ENCODE results near the gene TTC23.

TTC23 gene

GRCh38 chr15:99145778-99146177 lies 103.6 kb downstream of the TTC23 start:
- no peak for DNase-seq (ENCODE audit: extremely low spot score)
- TF ChIP-seq SUZ12 (IDR thresholded peaks at IDR 0.05) (no peak), FOXA1 (IDR thresholded peaks at IDR 0.05) (no peak), CTBP1 (IDR thresholded peaks at IDR 0.05; ENCODE audit: borderline replicate concordance) (no peak), HDGF (IDR thresholded peaks at IDR 0.05; ENCODE audit: borderline replicate concordance) (no peak), ARNT (IDR thresholded peaks at IDR 0.05) (no peak), TARDBP (IDR thresholded peaks at IDR 0.05) (no peak), FOXM1 (IDR thresholded peaks at IDR 0.05; ENCODE audit: borderline replicate concordance) (no peak), L3MBTL2 (conservative IDR thresholded peaks at IDR 0.05) (no peak), ELF4 (IDR thresholded peaks at IDR 0.05) (no peak), PKNOX1 (IDR thresholded peaks at IDR 0.05) (no peak), LEF1 (IDR thresholded peaks at IDR 0.05; ENCODE audit: borderline replicate concordance) (no peak)
- ChIA-PET CTCF (no interaction called here), POLR2A (no interaction called here)

- TF ChIP-seq HDGF (IDR thresholded peaks at IDR 0.05; ENCODE audit: borderline replicate concordance) (no peak), FOXM1 (IDR thresholded peaks at IDR 0.05; ENCODE audit: borderline replicate concordance) (no peak), LEF1 (IDR thresholded peaks at IDR 0.05; ENCODE audit: borderline replicate concordance) (no peak), FOXA1 (IDR thresholded peaks at IDR 0.05) (no peak), TARDBP (IDR thresholded peaks at IDR 0.05) (no peak)
- DNase-seq (ENCODE audit: extremely low spot score) = no peak
- POLR2A ChIA-PET = no interaction called here
- CTCF ChIA-PET = no interaction called here
Measured at GRCh38 chr15:99145005-99145404, 104.4 kb downstream of the TTC23 start.

- ChIA-PET POLR2A (interaction anchor here (1.0 kb wide), 1 partner anchor 38 kb away, joined by 3 read pairs; no protein-coding TSS in a partner anchor), CTCF (interaction anchor here (0.6 to 1.2 kb wide), 2 partner anchors 20 to 39 kb away, joined by 3 to 4 read pairs; no protein-coding TSS in a partner anchor)
Measured at GRCh38 chr15:99143655-99144610, 105.4 kb downstream of the TTC23 start.

GRCh38 chr15:99143242-99143641 lies 106.1 kb downstream of the TTC23 start:
- TF ChIP-seq LEF1 (IDR thresholded peaks at IDR 0.05; ENCODE audit: borderline replicate concordance) = no peak
- no peak for TF ChIP-seq FOXA1 (IDR thresholded peaks at IDR 0.05)
- no peak for TF ChIP-seq SUZ12 (IDR thresholded peaks at IDR 0.05)
- no peak for TF ChIP-seq CTBP1 (IDR thresholded peaks at IDR 0.05; ENCODE audit: borderline replicate concordance)
- TF ChIP-seq HDGF (IDR thresholded peaks at IDR 0.05; ENCODE audit: borderline replicate concordance) = no peak
- no peak for TF ChIP-seq SP1 (IDR thresholded peaks at IDR 0.05)
- TF ChIP-seq NFRKB (IDR thresholded peaks at IDR 0.05) = no peak
- TF ChIP-seq TARDBP (IDR thresholded peaks at IDR 0.05) = no peak
- no peak for TF ChIP-seq FOXM1 (IDR thresholded peaks at IDR 0.05; ENCODE audit: borderline replicate concordance)
- TF ChIP-seq ELF4 (IDR thresholded peaks at IDR 0.05) = no peak
- TF ChIP-seq PKNOX1 (IDR thresholded peaks at IDR 0.05) = no peak
- TF ChIP-seq FOXK2 (IDR thresholded peaks at IDR 0.05) = no peak
- no peak for TF ChIP-seq ZNF384 (IDR thresholded peaks at IDR 0.05)
- TF ChIP-seq BHLHE40 (IDR thresholded peaks at IDR 0.05; ENCODE audit: borderline replicate concordance) = no peak
- CTCF ChIA-PET = interaction anchor here (0.6 to 1.2 kb wide), 2 partner anchors 19 to 565 kb away, joined by 3 to 4 read pairs; no protein-coding TSS in a partner anchor
- no peak for DNase-seq (ENCODE audit: extremely low spot score)
- POLR2A ChIA-PET = interaction anchor here (1.0 kb wide), 1 partner anchor 38 kb away, joined by 3 read pairs; no protein-coding TSS in a partner anchor

More at GRCh38 chr15:99143655-99144610, 105.4 kb downstream of the TTC23 start:
- DNase-seq (ENCODE audit: extremely low spot score) = no peak
- no peak for TF ChIP-seq FOXA1 (IDR thresholded peaks at IDR 0.05)
- no peak for TF ChIP-seq HDGF (IDR thresholded peaks at IDR 0.05; ENCODE audit: borderline replicate concordance)
- no peak for TF ChIP-seq ZNF384 (IDR thresholded peaks at IDR 0.05)
- TF ChIP-seq LEF1 (IDR thresholded peaks at IDR 0.05; ENCODE audit: borderline replicate concordance) = no peak
- no peak for TF ChIP-seq ARNT (IDR thresholded peaks at IDR 0.05)
- no peak for TF ChIP-seq PKNOX1 (IDR thresholded peaks at IDR 0.05)
- TF ChIP-seq NFRKB (IDR thresholded peaks at IDR 0.05) = no peak
- no peak for TF ChIP-seq L3MBTL2 (conservative IDR thresholded peaks at IDR 0.05)
- TF ChIP-seq FOXM1 (IDR thresholded peaks at IDR 0.05; ENCODE audit: borderline replicate concordance) = no peak
- TF ChIP-seq CTBP1 (IDR thresholded peaks at IDR 0.05; ENCODE audit: borderline replicate concordance) = no peak
- no peak for TF ChIP-seq SP1 (IDR thresholded peaks at IDR 0.05)
- no peak for TF ChIP-seq SUZ12 (IDR thresholded peaks at IDR 0.05)
- TF ChIP-seq FOXK2 (IDR thresholded peaks at IDR 0.05) = no peak
- TF ChIP-seq TARDBP (IDR thresholded peaks at IDR 0.05) = no peak
- no peak for TF ChIP-seq ELF4 (IDR thresholded peaks at IDR 0.05)
- no peak for TF ChIP-seq BHLHE40 (IDR thresholded peaks at IDR 0.05; ENCODE audit: borderline replicate concordance)

GRCh38 chr15:99142562-99142961 lies 106.8 kb downstream of the TTC23 start:
- TF ChIP-seq FOXK2 (IDR thresholded peaks at IDR 0.05) (no peak), SUZ12 (IDR thresholded peaks at IDR 0.05) (no peak), LEF1 (IDR thresholded peaks at IDR 0.05; ENCODE audit: borderline replicate concordance) (no peak)
- POLR2A ChIA-PET = interaction anchor here (1.0 kb wide), 1 partner anchor 37 kb away, joined by 3 read pairs; no protein-coding TSS in a partner anchor
- DNase-seq (ENCODE audit: extremely low spot score) = no peak
- CTCF ChIA-PET = interaction anchor here (0.6 to 1.2 kb wide), 2 partner anchors 18 to 565 kb away, joined by 3 to 4 read pairs; no protein-coding TSS in a partner anchor

GRCh38 chr15:99141943-99142342 lies 107.4 kb downstream of the TTC23 start:
- ChIA-PET CTCF (no interaction called here), POLR2A (no interaction called here)
- no peak for TF ChIP-seq NFRKB (IDR thresholded peaks at IDR 0.05)
- no peak for TF ChIP-seq CTBP1 (IDR thresholded peaks at IDR 0.05; ENCODE audit: borderline replicate concordance)
- TF ChIP-seq ARNT (IDR thresholded peaks at IDR 0.05) = no peak
- no peak for TF ChIP-seq BHLHE40 (IDR thresholded peaks at IDR 0.05; ENCODE audit: borderline replicate concordance)
- no peak for TF ChIP-seq FOXM1 (IDR thresholded peaks at IDR 0.05; ENCODE audit: borderline replicate concordance)
- TF ChIP-seq TARDBP (IDR thresholded peaks at IDR 0.05) = no peak
- no peak for TF ChIP-seq FOXA1 (IDR thresholded peaks at IDR 0.05)
- TF ChIP-seq PKNOX1 (IDR thresholded peaks at IDR 0.05) = no peak
- TF ChIP-seq SP1 (IDR thresholded peaks at IDR 0.05) = no peak
- no peak for TF ChIP-seq FOXK2 (IDR thresholded peaks at IDR 0.05)
- no peak for TF ChIP-seq HDGF (IDR thresholded peaks at IDR 0.05; ENCODE audit: borderline replicate concordance)
- TF ChIP-seq LEF1 (IDR thresholded peaks at IDR 0.05; ENCODE audit: borderline replicate concordance) = no peak
- TF ChIP-seq SUZ12 (IDR thresholded peaks at IDR 0.05) = no peak
- no peak for TF ChIP-seq L3MBTL2 (conservative IDR thresholded peaks at IDR 0.05)
- no peak for TF ChIP-seq ELF4 (IDR thresholded peaks at IDR 0.05)
- TF ChIP-seq ZNF384 (IDR thresholded peaks at IDR 0.05) = no peak
- no peak for DNase-seq (ENCODE audit: extremely low spot score)

Measured in HEK293T (cell line).